Measurements from ENCODE around the gene PHEX.

GRCh38 chrX:22268706-22269105, 236.6 kb downstream of the PHEX start:
- TF ChIP-seq, protein P1, sequence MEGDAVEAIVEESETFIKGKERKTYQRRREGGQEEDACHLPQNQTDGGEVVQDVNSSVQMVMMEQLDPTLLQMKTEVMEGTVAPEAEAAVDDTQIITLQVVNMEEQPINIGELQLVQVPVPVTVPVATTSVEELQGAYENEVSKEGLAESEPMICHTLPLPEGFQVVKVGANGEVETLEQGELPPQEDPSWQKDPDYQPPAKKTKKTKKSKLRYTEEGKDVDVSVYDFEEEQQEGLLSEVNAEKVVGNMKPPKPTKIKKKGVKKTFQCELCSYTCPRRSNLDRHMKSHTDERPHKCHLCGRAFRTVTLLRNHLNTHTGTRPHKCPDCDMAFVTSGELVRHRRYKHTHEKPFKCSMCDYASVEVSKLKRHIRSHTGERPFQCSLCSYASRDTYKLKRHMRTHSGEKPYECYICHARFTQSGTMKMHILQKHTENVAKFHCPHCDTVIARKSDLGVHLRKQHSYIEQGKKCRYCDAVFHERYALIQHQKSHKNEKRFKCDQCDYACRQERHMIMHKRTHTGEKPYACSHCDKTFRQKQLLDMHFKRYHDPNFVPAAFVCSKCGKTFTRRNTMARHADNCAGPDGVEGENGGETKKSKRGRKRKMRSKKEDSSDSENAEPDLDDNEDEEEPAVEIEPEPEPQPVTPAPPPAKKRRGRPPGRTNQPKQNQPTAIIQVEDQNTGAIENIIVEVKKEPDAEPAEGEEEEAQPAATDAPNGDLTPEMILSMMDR (IDR thresholded peaks at IDR 0.05; ENCODE audit: low read depth, low read length): no peak
- TF ChIP-seq EZH2phosphoT487 (IDR thresholded peaks at IDR 0.05; ENCODE audit: low read depth): no peak

Measured in OCI-LY3 (cell line).